Naive thymus-derived CD4-positive, alpha-beta T cell (primary cell): Measurements from ENCODE around the gene DAB2IP. TPM values are rescaled to one million over a fixed set of nuclear protein-coding genes. Genes with fewer than 3 reads are reported as not detected.
"Not testable (repeated sequence)": the region's sequence is repeated elsewhere in the genome, so short reads cannot be mapped to it uniquely, and the experiment has no call there.

Source experiments
- ATAC-seq: fragments of 150-1000 bp; cut with Tn5 transposase; 2 replicates; pipeline ENCODE4 v1.10.0; 2021; ENCODE audit warnings: mild to moderate bottlenecking, moderate library complexity
- CTCF ChIA-PET: fragments of 350-600 bp; sonication (Branson Sonifier 250); formaldehyde crosslinking; loops from one replicate; lab custom pipeline; 2021; ENCODE audit warnings: antibody characterized with exemption; lab: Charles Lee
- POLR2A ChIA-PET: fragments of 350-600 bp; sonication (Branson Sonifier 250); formaldehyde crosslinking; loops from one replicate; lab custom pipeline; 2021; ENCODE audit warnings: antibody characterized with exemption, inconsistent platforms; lab: Charles Lee
- DNase-seq, 9 donors: peaks; one replicate each; pipeline versions ENCODE4 v3.0.0 to v3.0.0-alpha.2; 2020 to 2022; ENCODE audit warnings: mixed read lengths in 1 of 9
- H3K27ac ChIP-seq: one replicate; pipeline ENCODE4 v1.7.0; 2013; ENCODE audit warnings: mild to moderate bottlenecking, low read depth, low read length, moderate library complexity
- H3K27me3 ChIP-seq, 2 donors: one replicate each; pipeline ENCODE4 v1.7.0; 2013; ENCODE audit warnings: low read length in 2 of 2, mild to moderate bottlenecking in 2 of 2, moderate library complexity in 2 of 2; ENCODE audit not compliant: control insufficient read depth in 2 of 2, insufficient read depth in 2 of 2
- H3K36me3 ChIP-seq, 3 experiments: 1 replicate in 2 of 3; 2 replicates in 1 of 3; pipeline ENCODE4 v1.7.0; 2013; ENCODE audit warnings: low read length in 3 of 3, mild to moderate bottlenecking in 3 of 3, moderate library complexity in 1 of 3; ENCODE audit not compliant: insufficient read depth in 3 of 3, control insufficient read depth in 2 of 3
- H3K4me1 ChIP-seq, 2 donors: one replicate each; pipeline ENCODE4 v1.7.0; 2013; ENCODE audit warnings: low read length in 2 of 2, mild to moderate bottlenecking in 2 of 2, moderate library complexity in 1 of 2; ENCODE audit not compliant: control insufficient read depth in 2 of 2, insufficient read depth in 2 of 2
- H3K4me3 ChIP-seq: 2 replicates; pipeline ENCODE4 v1.7.0; 2013; ENCODE audit warnings: mild to moderate bottlenecking, low read length
- H3K9me3 ChIP-seq, 3 experiments: 1 replicate in 2 of 3; 2 replicates in 1 of 3; pipeline ENCODE4 v1.7.0; 2013; ENCODE audit warnings: low read length in 3 of 3; ENCODE audit not compliant: control insufficient read depth in 2 of 3
- H3K27ac Mint-ChIP-seq, 9 donors: one replicate each; pipeline ENCODE4 v1.8.0; 2020 to 2022; ENCODE audit warnings: mixed read lengths in 9 of 9, mild to moderate bottlenecking in 8 of 9, moderate library complexity in 5 of 9, inconsistent platforms in 2 of 9
- H3K27me3 Mint-ChIP-seq, 5 donors: one replicate each; pipeline ENCODE4 v1.8.0; 2021 to 2022; ENCODE audit warnings: mixed read lengths in 5 of 5, mild to moderate bottlenecking in 1 of 5
- H3K36me3 Mint-ChIP-seq, 5 donors: one replicate each; pipeline ENCODE4 v1.8.0; 2020 to 2022; ENCODE audit warnings: mixed read lengths in 5 of 5, mild to moderate bottlenecking in 3 of 5, inconsistent platforms in 1 of 5
- H3K4me1 Mint-ChIP-seq, 7 donors: one replicate each; pipeline ENCODE4 v1.8.0; 2020 to 2022; ENCODE audit warnings: mixed read lengths in 7 of 7, mild to moderate bottlenecking in 3 of 7, inconsistent platforms in 1 of 7
- H3K4me3 Mint-ChIP-seq, 10 donors: one replicate each; pipeline ENCODE4 v1.8.0; 2020 to 2022; ENCODE audit warnings: mild to moderate bottlenecking in 10 of 10, mixed read lengths in 10 of 10, moderate library complexity in 6 of 10, inconsistent platforms in 2 of 10
- H3K9me3 Mint-ChIP-seq, 11 donors: one replicate each; pipeline ENCODE4 v1.8.0; 2020 to 2022; ENCODE audit warnings: mixed read lengths in 11 of 11, mild to moderate bottlenecking in 4 of 11, inconsistent platforms in 1 of 11, moderate library complexity in 1 of 11
- intact Hi-C, 2 donors: fragments of 100-400 bp; cut with micrococcal nuclease; formaldehyde crosslinking; loops; one replicate each; pipeline ENCODE4 v1.15.1; 2023
- polyA plus RNA-seq, 2 donors: library from polyadenylated mRNA; unstranded; fragments of 300-500 nt; fragmentation: Illumina TruSeq; gene quantifications; one replicate each; pipeline ENCODE4 v1.2.3, GENCODE V29; 2021
- total RNA-seq, 6 experiments: library from RNA in 5 of 6; stranded (reverse) in 5 of 6; gene quantifications; 1 replicate in 5 of 6; 2 replicates in 1 of 6; pipeline ENCODE4 v1.2.3 and lab custom pipeline; 2021 to 2026

DAB2IP gene
- total and polyA plus RNA-seq, 7 experiments from 2014 or later: 0.15 TPM; not detected in 6

DNA sequence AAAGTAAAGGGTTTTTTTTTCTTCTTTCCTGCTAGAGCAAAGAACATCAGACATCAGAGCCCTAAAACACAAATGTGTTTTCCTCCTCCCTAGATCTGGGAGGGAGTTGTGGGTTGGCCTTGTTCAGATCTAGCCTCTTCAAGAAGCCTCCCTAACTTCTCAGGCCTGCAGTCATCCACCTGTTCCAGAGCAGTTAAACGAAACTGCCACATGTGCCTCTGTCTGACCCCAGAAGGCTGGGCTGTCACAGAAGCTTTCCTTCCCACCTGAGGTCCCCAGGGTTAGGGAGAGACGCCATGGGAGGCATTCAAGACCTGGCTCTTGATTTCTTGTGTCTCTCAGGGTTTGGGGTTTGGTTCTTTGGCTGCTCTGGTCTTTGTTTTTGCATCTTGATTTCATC, 87.0 kb downstream of the DAB2IP start:
- Mint-ChIP-seq H3K27ac (no peak overlapping the region), H3K4me1 (peaks cover 2 to 17% (median 4%) of the 10 kb centered on the region in 7 donors)
- CTCF ChIA-PET: no interaction called here

DNA sequence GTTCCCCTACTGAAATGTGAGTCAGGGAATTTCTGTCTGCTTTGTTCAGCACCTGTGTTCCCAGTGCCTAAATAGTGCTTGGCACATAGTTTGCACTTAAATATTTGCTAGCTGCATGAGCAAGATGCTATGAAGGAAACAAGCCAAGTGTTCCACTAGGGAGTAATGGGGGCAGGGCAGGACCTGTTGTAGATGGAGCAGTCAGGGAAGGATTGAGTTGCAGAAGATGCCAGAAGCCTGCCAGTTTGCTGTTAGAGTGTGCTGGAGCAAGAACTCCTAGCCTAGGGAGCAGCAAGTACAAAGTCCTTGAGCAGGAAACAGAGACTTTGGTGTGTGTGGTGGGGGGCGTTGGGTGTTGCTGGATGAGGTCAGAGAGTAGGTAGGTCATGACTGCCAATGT, 87.5 kb downstream of the DAB2IP start:
- Histone ChIP-seq H3K36me3 (no peaks in the 10 kb centered on the region), H3K27ac (no peak overlapping the region), H3K9me3 (no peaks in the 10 kb centered on the region), H3K4me3 (no peak overlapping the region), H3K27me3 (no peaks in the 10 kb centered on the region), H3K4me1 (no peaks in the 10 kb centered on the region)
- no peak for ATAC-seq
- intact Hi-C loops: loop anchor here in 1 of 2 donors (5.0 kb wide), 1 partner anchor 52 kb away; no protein-coding TSS in a partner anchor
- ChIA-PET POLR2A (no interaction called here), CTCF (no interaction called here)
- DNase-seq: no peak
- no peak overlapping the region for H3K27ac Mint-ChIP-seq
- H3K27me3 Mint-ChIP-seq: peaks cover 24 to 53% (median 27%) of the 10 kb centered on the region in 5 donors
- no peaks in the 10 kb centered on the region for H3K36me3 Mint-ChIP-seq
- H3K9me3 Mint-ChIP-seq: no peaks in the 10 kb centered on the region
- H3K4me3 Mint-ChIP-seq: no peak overlapping the region
- H3K4me1 Mint-ChIP-seq: peaks cover 0 to 16% (median 4%) of the 10 kb centered on the region in 7 donors

More for the DNA sequence above, 87.0 kb downstream of the DAB2IP start:
- H3K4me3 Mint-ChIP-seq: no peak overlapping the region
- H3K36me3 Mint-ChIP-seq: no peaks in the 10 kb centered on the region
- ATAC-seq: no peak
- H3K4me1 ChIP-seq: peaks cover 0 to 3% of the 10 kb centered on the region in 2 donors
- DNase-seq: no peak
- peaks cover 27 to 58% (median 29%) of the 10 kb centered on the region in 5 donors for H3K27me3 Mint-ChIP-seq
- no peaks in the 10 kb centered on the region for H3K36me3 ChIP-seq
- POLR2A ChIA-PET: no interaction called here
- no peak overlapping the region for H3K4me3 ChIP-seq
- no peaks in the 10 kb centered on the region for H3K27me3 ChIP-seq
- intact Hi-C loops: loop anchor here in 1 of 2 donors (5.0 kb wide), 1 partner anchor 51 kb away; no protein-coding TSS in a partner anchor
- no peak overlapping the region for H3K27ac ChIP-seq
- H3K9me3 ChIP-seq: no peaks in the 10 kb centered on the region
- H3K9me3 Mint-ChIP-seq: no peaks in the 10 kb centered on the region

DNA sequence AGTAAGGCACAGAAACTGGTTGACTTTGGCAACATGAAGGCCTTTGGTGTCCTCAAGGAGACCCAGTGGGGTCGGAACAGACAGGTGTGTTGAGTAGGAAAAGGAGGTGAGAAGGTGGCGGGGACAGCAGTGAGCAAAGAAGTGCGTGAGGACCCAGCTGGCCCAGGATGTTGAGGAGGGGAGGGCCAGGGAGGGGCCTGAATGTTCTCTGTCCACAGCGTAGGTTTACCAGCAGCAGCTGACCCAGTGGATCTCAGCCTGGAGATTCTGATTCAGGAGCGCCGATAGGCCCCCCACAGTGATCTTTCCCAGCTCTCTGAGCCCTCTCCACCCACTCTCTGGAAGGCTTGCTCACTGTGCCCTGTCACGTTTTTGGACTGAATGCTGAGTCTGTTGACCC, 88.5 kb downstream of the DAB2IP start:
- H3K36me3 ChIP-seq: no peaks in the 10 kb centered on the region
- ChIA-PET CTCF (no interaction called here), POLR2A (no interaction called here)
- ATAC-seq (no peak), DNase-seq (no peak)
- intact Hi-C loops: loop anchor here in 1 of 2 donors (5.0 kb wide), 1 partner anchor 53 kb away; no protein-coding TSS in a partner anchor
- Mint-ChIP-seq H3K9me3 (no peaks in the 10 kb centered on the region), H3K36me3 (no peaks in the 10 kb centered on the region), H3K27me3 (peaks cover 17 to 45% (median 20%) of the 10 kb centered on the region in 5 donors), H3K27ac (no peak overlapping the region), H3K4me3 (no peak overlapping the region), H3K4me1 (peaks cover 0 to 14% (median 4%) of the 10 kb centered on the region in 7 donors)
- no peak overlapping the region for H3K4me3 ChIP-seq
- H3K9me3 ChIP-seq: no peaks in the 10 kb centered on the region
- H3K4me1 ChIP-seq: no peaks in the 10 kb centered on the region
- no peak overlapping the region for H3K27ac ChIP-seq
- H3K27me3 ChIP-seq: no peaks in the 10 kb centered on the region

DNA sequence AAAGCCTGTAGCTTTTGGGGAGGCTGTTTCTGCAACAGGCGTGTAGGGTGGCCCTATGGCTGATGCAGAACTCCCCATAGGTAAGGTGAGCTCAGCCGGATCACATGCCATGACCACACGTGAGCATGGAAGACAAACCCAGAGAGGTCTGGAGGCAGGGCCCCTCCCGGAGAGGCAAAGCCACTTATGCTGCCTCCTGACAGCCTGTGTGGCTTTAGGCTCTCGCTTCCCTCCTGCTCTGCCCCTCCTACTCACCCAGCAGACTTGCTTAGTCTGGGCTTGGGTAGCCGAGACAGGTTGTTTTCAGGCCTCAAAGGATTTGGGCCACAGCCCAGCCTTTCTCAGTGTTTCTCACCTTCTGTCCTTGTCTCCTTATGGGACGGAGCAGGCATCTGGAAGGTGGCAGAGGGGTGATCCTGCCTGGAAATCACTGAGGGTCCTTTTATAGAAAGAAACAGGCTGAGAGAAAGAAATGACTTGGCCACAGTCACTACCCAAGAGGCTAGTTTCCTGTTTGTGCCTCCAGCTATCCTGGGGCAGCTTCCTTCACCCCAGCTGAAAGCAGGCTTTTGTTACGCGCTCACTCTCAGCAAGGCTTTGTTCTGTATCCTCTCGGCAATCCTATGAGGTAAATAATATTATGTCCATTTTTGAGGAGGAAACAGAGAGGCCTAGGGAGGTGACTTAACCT, 89.9 kb downstream of the DAB2IP start:
- Mint-ChIP-seq H3K4me3 (no peak overlapping the region), H3K27ac (no peak overlapping the region), H3K9me3 (no peaks in the 10 kb centered on the region), H3K27me3 (peaks cover 5 to 33% (median 11%) of the 10 kb centered on the region in 5 donors), H3K4me1 (peaks cover 0 to 6% (median 4%) of the 10 kb centered on the region in 7 donors), H3K36me3 (no peaks in the 10 kb centered on the region)
- Histone ChIP-seq H3K4me3 (no peak overlapping the region), H3K4me1 (no peaks in the 10 kb centered on the region), H3K27me3 (no peaks in the 10 kb centered on the region), H3K27ac (no peak overlapping the region), H3K9me3 (no peaks in the 10 kb centered on the region), H3K36me3 (no peaks in the 10 kb centered on the region)
- ChIA-PET POLR2A (no interaction called here), CTCF (no interaction called here)
- DNase-seq (no peak), ATAC-seq (no peak)
- intact Hi-C loops: no loop called here

DNA sequence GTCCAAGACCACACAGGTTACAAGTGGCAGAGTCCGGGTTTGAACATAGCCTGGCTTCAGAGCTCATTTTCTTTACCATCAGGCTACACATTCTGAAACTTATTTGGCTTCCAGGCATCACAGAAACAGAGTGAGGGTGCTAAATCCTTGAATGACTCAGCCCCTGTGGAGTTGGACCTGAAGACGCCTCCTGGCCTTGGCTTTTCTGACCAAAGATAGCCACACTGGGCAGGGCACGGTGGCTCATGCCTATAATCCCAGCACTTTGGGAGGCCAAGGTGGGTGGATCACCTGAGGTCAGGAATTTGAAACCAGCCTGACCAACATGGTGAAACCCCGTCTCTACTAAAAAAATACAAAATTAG, 90.5 kb downstream of the DAB2IP start:
- H3K27ac Mint-ChIP-seq, H3K9me3 Mint-ChIP-seq, H3K9me3 ChIP-seq, H3K4me3 Mint-ChIP-seq, H3K4me1 Mint-ChIP-seq, H3K27ac ChIP-seq, intact Hi-C loops, ATAC-seq, POLR2A ChIA-PET, H3K36me3 ChIP-seq, H3K4me1 ChIP-seq, H3K4me3 ChIP-seq, H3K36me3 Mint-ChIP-seq, H3K27me3 ChIP-seq, CTCF ChIA-PET, DNase-seq: not testable (repeated sequence)
- H3K27me3 Mint-ChIP-seq: peaks cover under 1 to 29% (median 7%) of the 10 kb centered on the region in 5 donors

DNA sequence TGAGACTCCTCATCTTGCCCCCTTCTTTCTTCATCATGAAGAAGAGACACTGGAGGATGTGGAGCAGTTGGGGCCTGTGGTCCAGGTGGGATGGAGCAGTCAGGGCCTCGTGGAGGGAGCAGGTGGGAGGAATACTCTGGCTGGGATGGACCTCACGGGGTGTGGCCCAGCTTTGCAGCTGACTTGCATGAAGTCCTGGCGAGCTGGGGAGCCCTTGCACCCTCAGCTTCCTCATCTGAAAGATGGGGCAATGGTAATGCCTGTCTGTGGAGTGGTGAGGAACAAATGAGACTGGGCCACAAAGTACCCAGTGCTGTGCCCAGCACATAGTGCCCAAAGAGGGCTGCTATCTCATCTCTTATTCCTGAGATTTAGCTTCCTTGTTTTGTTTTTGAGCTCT, 91.5 kb downstream of the DAB2IP start:
- ATAC-seq (no peak), DNase-seq (no peak)
- no peaks in the 10 kb centered on the region for H3K27me3 ChIP-seq
- intact Hi-C loops: no loop called here
- H3K36me3 ChIP-seq: no peaks in the 10 kb centered on the region
- peaks cover 0 to 4% of the 10 kb centered on the region in 2 donors for H3K4me1 ChIP-seq
- ChIA-PET POLR2A (no interaction called here), CTCF (no interaction called here)
- no peak overlapping the region for H3K4me3 Mint-ChIP-seq
- H3K27ac Mint-ChIP-seq: no peak overlapping the region
- no peaks in the 10 kb centered on the region for H3K9me3 Mint-ChIP-seq
- H3K27me3 Mint-ChIP-seq: peaks cover 0 to 20% (median 7%) of the 10 kb centered on the region in 5 donors
- H3K4me1 Mint-ChIP-seq: peaks cover 0 to 11% (median 5%) of the 10 kb centered on the region in 7 donors
- H3K4me3 ChIP-seq: no peak overlapping the region
- H3K27ac ChIP-seq: no peak overlapping the region
- no peaks in the 10 kb centered on the region for H3K36me3 Mint-ChIP-seq
- no peaks in the 10 kb centered on the region for H3K9me3 ChIP-seq
